HG03025 (cell line): Measurements from ENCODE around the gene EFCAB14.
"Not testable (repeated sequence)": the region's sequence is repeated elsewhere in the genome, so short reads cannot be mapped to it uniquely, and the experiment has no call there.

Experiments
- ATAC-seq: cut with Tn5 transposase; IDR thresholded peaks from one replicate; pipeline ENCODE4 v1.9.1; 2021; ENCODE audit warnings: mild to moderate bottlenecking, moderate library complexity; ENCODE audit not compliant: unreplicated experiment, low FRiP score

The EFCAB14 gene

GRCh38 chr1:46657775-46658174 is 61.1 kb downstream of the EFCAB14 start:
- ATAC-seq, result no peak

GRCh38 chr1:46656643-46657042 is 62.3 kb downstream of the EFCAB14 start:
- ATAC-seq, result no peak

GRCh38 chr1:46655848-46656247 is 63.1 kb downstream of the EFCAB14 start:
- no peak for ATAC-seq

- ATAC-seq, result not testable (repeated sequence)
Observed at GRCh38 chr1:46654698-46655097, 64.2 kb downstream of the EFCAB14 start.

GRCh38 chr1:46654012-46654411 is 64.9 kb downstream of the EFCAB14 start:
- ATAC-seq, result no peak

GRCh38 chr1:46653405-46653958 is 65.4 kb downstream of the EFCAB14 start:
- no peak for ATAC-seq

- no peak for ATAC-seq
Observed at GRCh38 chr1:46652321-46653100, 66.4 kb downstream of the EFCAB14 start.

GRCh38 chr1:46651152-46651551 is 67.8 kb downstream of the EFCAB14 start:
- not testable (repeated sequence) for ATAC-seq

GRCh38 chr1:46650491-46650890 is 68.4 kb downstream of the EFCAB14 start:
- ATAC-seq, result no peak

GRCh38 chr1:46649764-46650163 is 69.2 kb downstream of the EFCAB14 start:
- no peak for ATAC-seq

GRCh38 chr1:46647611-46648010 is 71.3 kb downstream of the EFCAB14 start:
- no peak for ATAC-seq

- no peak for ATAC-seq
Observed at GRCh38 chr1:46646844-46647243, 72.1 kb downstream of the EFCAB14 start.

- ATAC-seq, result no peak
Observed at GRCh38 chr1:46646331-46646730, 72.6 kb downstream of the EFCAB14 start.

GRCh38 chr1:46645815-46646214 is 73.1 kb downstream of the EFCAB14 start:
- ATAC-seq, result no peak

- no peak for ATAC-seq
Observed at GRCh38 chr1:46643368-46643775, 75.5 kb downstream of the EFCAB14 start.

GRCh38 chr1:46642115-46642680 is 76.7 kb downstream of the EFCAB14 start:
- no peak for ATAC-seq

- ATAC-seq, result no peak
Observed at GRCh38 chr1:46639547-46639946, 79.4 kb downstream of the EFCAB14 start.

- no peak for ATAC-seq
Observed at GRCh38 chr1:46638921-46639320, 80.0 kb downstream of the EFCAB14 start.

GRCh38 chr1:46637444-46638083 is 81.3 kb downstream of the EFCAB14 start:
- no peak for ATAC-seq

- ATAC-seq, result no peak
Observed at GRCh38 chr1:46635205-46635604, 83.7 kb downstream of the EFCAB14 start.

GRCh38 chr1:46630719-46631118 is 88.2 kb downstream of the EFCAB14 start:
- no peak for ATAC-seq
